Activated naive CD4-positive, alpha-beta T cell treated with anti-CD3 and anti-CD28 coated beads, Interleukin-2, amount 50 U/mL, for 16 hours (primary cell): Measurements from ENCODE around the gene TCF3.
"Not testable (repeated sequence)": the region's sequence is repeated elsewhere in the genome, so short reads cannot be mapped to it uniquely, and the experiment has no call there.

Experiments
- DNase-seq: peaks from one replicate; pipeline ENCODE4 v3.0.0-alpha.2; 2020

Gene TCF3

GRCh38 chr19:1650650-1651567, 1.5 kb downstream of the TCF3 start:
- peak; percentile 68 for DNase-seq

DNA sequence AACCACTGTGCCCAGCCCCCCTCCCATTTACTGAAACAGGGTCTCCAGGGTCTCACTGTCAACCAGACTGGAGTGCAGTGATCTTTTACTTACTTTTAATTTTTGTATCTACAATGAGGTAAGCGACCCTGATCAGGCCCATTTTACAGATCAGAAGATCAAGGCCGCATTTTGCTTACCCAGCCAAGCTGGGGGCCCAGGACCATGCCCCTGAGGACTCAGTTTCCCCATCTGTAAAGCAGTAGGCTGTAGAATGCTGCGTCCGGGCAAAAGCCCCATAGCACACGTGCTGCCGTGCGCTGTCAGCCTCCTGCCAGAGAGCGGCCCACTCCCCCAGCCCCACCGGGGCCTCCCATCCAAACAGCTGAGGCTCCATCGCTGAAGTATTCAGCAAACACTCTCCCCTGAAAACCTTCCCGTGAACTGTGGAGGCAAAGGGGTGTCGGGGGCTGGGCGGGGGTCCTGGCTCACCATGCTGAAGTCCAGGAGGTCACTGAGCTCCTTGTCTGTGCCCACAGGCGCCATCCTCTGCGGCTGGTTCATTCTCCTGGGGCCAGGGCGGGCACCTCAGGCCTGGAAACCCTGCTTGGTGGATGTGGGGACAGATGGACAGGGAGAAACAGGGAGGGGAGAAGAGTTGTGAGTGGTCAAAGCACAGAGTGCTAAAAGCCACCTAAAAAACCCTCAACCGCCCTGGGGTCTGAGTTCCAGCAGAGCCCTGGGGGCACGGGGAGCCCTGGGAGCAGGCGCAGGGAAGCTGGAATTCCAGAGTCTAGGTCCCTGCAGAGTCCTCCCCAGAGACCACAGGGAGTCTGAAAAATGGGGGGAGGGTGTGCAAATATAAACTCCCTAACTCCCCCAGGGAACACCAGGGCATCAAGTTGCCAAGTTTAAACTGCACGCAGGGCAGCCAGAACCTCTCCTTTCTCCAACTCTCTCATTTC, 2.4 kb downstream of the TCF3 start:
- DNase-seq, result no peak

DNA sequence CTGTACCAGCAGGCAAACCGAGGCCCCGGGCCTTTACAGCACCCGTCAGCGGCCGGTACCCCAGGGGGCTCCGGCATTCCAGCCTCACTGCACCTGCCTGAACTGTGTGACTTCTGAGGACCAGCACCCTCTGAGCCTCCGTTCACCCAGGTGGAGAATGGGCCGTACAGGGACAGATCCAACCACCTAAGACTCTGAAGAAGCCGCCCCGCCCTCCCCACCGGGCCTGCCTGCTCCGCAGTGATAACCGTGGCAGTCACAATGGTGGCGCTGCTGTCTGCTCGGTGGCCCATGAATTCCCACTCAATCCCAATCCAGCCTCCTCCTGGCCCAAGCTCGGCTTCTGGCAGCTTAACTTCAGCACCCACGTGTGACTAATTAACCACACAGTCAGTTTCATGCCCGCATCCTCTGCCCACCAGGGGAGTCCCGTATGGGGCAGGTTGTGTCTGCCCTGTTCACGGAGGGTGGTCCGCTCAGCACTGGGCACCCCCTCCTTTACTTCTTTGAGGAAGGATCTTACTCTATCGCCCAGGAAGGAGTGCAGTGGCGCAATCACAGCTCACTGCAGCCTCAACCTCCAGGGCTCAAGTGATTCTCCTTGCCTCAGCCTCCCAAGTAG, 3.4 kb downstream of the TCF3 start:
- DNase-seq, result no peak

GRCh38 chr19:1648459-1648849, 4.0 kb downstream of the TCF3 start:
- no peak for DNase-seq

- no peak for DNase-seq
Observed at GRCh38 chr19:1647501-1648458, 4.6 kb downstream of the TCF3 start.

- DNase-seq, result no peak
Observed at GRCh38 chr19:1646659-1647453, 5.6 kb downstream of the TCF3 start.

DNA sequence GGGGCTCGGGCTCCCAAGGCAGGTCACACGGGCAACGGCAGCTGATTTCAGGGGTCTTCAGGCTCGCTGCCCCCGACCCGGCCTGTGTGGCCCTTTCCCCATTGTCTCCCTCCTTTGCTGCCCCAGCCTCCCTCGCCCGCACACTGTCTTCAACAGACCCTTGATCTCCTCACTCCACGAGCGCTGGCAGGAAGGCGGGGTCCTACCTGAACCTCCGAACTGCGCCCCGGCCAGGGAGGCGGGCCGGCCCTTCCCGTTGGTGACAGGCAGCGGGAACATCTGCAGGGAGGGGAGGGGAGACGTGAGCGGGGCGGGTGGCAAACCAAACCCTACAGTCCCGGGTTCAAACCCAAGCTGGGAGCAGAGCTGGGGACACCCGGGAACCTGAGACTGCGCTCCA, 6.3 kb downstream of the TCF3 start:
- DNase-seq, result no peak

- no peak for DNase-seq
Observed at GRCh38 chr19:1645299-1645698, 7.1 kb downstream of the TCF3 start.

- no peak for DNase-seq
Observed at GRCh38 chr19:1644070-1644469, 8.3 kb downstream of the TCF3 start.

- not testable (repeated sequence) for DNase-seq
Observed at GRCh38 chr19:1640893-1641448, 11.4 kb downstream of the TCF3 start.

GRCh38 chr19:1636325-1637236, 15.8 kb downstream of the TCF3 start:
- DNase-seq, result no peak

DNA sequence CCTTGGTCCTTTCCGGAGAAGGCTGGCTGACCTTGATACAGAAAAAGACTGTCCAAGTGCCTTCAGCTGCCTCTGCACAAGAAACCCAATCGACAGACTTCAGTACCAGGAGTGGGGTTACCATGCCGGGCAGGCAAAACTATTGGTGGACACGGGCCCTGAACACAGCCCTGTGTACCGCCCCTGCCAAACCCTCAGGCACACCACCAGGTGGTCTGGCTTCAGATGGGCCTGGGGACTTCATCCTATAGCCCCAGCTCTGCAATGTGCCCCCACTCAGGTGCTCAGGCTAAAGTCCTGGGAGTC, 17.5 kb downstream of the TCF3 start:
- no peak for DNase-seq

DNA sequence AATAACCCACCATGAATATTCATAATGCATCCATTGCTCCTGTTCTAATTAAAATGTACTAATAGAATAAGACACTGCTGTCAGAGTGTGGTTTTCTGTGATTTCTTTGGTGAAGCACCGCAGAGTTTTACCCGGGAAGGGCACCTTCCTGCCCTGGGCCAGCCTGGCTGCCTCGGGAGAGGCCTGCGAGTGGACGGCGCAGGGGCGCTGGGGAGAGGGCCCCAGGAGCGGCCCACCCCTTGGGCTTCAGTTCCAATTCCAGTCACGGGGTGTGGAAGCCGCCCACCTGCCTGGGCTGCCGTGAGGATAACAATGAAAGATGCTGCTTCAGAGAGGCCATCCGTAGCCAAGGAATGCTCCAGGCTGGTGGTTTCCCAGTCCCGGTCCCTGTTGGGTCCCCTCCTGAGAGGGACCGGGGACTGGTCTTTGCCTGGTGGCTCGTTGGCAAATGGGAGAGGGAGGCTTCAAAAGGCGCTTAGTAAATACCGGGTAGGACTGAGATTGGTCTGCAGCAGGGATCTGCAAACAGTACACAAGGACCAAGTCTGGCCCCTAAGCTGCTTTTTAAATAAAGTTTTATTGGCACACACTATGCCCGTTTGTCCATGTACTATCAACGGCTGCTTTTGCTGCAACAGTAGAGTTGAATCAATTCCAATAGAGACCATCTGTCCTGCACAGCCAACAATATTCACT, 18.0 kb downstream of the TCF3 start:
- no peak for DNase-seq

- DNase-seq, result no peak
Observed at GRCh38 chr19:1633269-1633826, 19.1 kb downstream of the TCF3 start.

GRCh38 chr19:1632462-1633268, 19.8 kb downstream of the TCF3 start:
- DNase-seq, result no peak

- no peak for DNase-seq
Observed at GRCh38 chr19:1631557-1632100, 20.8 kb downstream of the TCF3 start.

DNA sequence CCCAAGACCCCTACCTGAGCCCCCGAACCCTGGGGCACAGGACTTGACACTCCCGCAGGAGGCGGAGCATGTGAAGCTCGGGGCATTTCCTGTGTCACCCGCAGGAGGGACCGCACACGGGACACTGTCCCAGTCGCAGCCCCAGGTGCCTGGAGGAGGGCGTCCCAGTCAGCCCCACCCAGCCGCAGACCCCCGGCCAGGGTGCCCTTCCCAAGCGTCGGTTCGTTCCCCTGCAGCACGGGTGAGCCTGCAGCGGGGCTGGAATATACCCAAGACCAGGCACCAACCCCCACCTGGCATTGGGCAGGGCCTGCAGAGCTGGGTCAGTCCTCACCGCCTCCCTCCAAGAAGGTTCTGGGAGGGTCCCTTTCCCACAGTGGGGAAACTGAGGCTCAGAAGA, 21.6 kb downstream of the TCF3 start:
- no peak for DNase-seq

GRCh38 chr19:1630012-1630411, 22.4 kb downstream of the TCF3 start:
- DNase-seq, result no peak
